Mesenteric fat pad (tissue), 1 donor: ENCODE data around the gene FGF2. TPM values are rescaled to one million over a fixed set of nuclear protein-coding genes. Genes with fewer than 3 reads are reported as not detected.
A peak's percentile ranks its signal among the peaks of the same experiment; 100 is the strongest.
"Not testable (repeated sequence)": the region's sequence is repeated elsewhere in the genome, so short reads cannot be mapped to it uniquely, and the experiment has no call there.

Experiments used
- DNase-seq: peaks from one replicate; pipeline ENCODE4 v3.0.0-alpha.2; 2020; ENCODE audit warnings: low spot score
- total RNA-seq: library from RNA; stranded (reverse); fragmentation: NEBNext Ultra II Directional; extraction: Animal tissue kit (Norgen Biotek cat#: 25700); gene quantifications from one replicate; pipeline ENCODE4 v1.2.1, GENCODE V29; 2021
- donor health status: DM: yes; HTN: yes; CAD: no.

Gene FGF2
- total RNA-seq, 1 donor from 2014 or later: 39.1 TPM

- DNase-seq: not testable (repeated sequence)
Measured at GRCh38 chr4:122812823-122813222, 13.8 kb upstream of the FGF2 start.

DNA sequence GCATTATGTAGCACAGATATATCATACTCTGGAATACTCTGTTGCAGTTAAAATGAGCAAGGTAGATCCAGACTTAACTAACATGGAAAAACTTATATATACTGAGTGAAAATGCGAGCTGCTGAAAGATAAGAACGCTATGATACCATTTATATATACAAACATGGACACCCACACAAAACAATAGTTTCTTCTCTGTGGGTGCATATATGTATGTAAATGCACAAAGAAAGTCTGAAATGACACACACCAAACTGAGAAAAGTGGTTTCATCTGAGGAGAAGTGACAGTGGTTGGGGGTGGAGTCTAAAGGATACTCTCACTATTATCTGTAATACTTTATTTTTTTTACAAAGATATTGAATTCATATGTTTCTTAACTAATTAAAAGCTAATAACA is 12.2 kb upstream of the FGF2 start:
- no peak for DNase-seq

- DNase-seq: no peak
Measured at GRCh38 chr4:122815248-122815647, 11.4 kb upstream of the FGF2 start.

DNA sequence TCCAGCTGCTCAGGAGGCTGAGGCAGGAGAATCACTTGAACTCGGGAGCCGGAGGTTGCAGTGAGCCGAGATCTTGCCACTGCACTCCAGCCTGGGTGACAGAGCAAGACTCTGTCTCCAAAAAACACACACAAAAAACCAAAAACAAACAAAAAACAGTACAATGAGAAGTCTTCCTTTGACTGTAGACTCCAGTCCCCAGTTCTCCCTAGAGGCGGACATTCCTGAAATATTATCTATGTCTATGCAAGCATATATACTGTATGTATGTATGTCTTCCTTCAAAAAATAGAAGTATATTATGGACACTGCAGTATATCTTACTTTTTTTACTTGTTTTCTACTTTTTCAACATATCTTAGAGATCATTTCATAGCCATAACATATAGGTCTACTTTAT is 10.2 kb upstream of the FGF2 start:
- no peak for DNase-seq

DNA sequence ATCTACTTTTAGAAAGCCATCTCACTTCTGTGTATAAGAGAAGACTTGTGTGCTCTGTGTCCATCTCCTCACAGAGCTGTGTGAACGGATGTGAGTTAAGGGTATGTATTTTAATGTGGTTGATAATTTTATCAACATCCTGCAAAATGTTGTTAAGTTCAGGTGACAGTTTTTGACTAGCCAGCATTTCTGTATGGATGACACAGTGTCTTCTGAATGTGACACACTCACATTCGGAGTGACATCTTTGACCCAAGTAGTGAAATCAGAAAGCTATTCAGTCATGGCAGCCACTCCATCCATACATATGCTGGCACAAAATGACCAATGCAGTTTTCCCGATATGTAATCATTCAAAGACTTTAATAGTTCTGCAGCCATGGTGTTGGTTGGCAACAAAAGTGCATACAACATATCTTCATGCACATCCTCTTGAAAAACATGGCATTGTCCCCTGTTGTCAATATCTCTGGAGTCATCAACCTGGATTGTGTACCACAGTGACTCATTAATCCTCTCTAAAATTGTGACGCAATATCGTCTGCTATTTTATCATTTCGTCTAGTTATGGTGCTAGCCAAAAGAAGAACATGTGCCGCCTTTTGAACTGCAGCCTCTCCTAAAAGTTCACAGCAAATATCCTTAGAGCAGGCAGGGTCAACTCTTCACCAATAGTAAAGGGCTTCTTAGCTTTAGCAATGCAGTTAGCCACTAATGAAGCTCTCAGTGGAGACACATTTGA is 6.8 kb upstream of the FGF2 start:
- no peak for DNase-seq

DNA sequence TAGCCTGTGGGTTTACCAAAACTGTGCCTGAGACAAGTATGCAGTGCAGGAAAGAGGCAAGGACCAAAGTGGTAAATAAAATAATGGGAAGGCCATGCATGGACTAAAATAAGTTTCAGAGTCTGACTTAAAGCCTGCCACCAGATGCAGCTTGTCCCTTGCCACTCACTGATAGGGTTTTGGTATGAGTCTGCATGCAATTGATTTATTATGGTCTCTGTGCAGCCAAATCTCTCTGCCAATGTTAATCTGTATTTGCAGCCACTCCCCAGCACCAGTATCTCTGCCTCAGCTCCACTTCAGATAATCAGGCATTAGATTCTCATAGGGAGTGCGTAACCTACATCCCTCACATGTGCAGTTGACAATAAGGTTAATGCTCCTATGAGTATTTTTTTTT is 5.5 kb upstream of the FGF2 start:
- no peak for DNase-seq

GRCh38 chr4:122822466-122822865 is 4.2 kb upstream of the FGF2 start:
- no peak for DNase-seq

DNA sequence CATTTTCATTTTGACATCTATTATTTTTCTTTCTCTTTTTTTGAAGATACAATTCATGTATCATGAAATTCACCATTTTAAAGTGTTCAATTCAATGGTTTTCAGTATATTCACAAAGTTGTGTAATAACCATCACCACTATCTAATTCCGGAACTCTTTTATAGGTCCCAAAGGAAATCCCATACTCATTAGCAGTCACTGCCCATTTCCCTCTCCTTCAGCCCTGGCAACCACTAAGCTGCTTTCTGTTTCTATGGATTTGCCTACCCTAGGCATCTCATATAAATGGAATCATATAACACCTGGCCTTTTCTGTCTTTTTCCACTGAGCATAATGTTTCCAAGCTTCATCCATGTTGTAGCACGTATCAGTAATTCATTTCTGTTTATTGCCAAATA is 3.2 kb upstream of the FGF2 start:
- DNase-seq: no peak

DNA sequence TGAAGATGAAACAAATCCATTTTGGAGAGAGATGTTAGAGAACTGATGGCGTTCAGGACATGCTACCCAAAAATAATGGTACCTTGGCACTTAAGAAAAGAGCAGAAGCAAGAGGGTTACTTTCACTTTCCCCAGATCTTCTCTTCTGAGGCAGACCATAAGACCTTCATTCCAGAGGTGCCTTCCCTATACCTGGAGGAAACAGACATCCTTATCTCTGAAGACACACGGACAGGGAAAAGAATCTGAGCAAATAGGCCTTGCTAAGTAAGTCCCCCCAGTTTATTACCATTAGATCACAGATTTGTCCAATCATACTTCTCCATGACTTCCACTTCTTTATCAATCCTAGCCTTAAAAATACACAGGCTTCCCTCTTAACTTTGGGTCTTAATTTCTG is 2.0 kb upstream of the FGF2 start:
- no peak for DNase-seq

- no peak for DNase-seq
Measured at GRCh38 chr4:122826079-122826527, 528 bp upstream of the FGF2 start.

- peak; percentile 90 for DNase-seq
Measured at GRCh38 chr4:122827258-122827878, 737 bp downstream of the FGF2 start.

GRCh38 chr4:122827879-122828601 is 1.4 kb downstream of the FGF2 start:
- no peak for DNase-seq

GRCh38 chr4:122830426-122831095 is 3.9 kb downstream of the FGF2 start:
- DNase-seq: no peak

DNA sequence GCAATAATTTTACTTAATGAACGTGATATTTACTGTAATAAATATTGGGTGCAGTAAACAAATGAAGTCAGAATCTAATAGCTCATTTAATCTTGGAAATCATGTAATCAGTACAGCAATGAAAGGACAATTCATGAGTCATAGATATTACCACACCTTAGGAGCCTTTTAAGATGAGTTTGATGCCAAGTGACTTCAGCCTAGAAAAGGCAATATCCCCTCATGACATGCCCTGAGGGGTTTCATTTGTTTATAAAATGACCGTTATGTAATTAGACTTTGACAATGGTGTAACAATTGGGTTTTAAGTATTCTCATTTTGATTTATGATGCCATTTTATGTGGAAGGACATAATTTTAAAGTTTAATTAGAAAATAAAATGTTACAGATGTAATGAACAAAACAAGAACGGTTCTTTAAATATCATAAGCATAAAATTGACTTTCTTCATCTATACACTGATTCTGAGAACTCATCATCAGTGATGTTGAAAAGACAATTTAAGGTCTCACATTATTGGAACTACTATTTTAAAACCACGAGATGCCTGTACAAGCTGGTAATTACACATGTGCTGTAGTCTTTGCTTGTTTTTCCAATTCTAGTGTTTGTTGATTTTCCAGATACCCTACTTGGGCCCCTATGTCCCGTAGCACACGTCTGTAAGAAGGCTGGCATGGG is 5.0 kb downstream of the FGF2 start:
- DNase-seq: no peak

DNA sequence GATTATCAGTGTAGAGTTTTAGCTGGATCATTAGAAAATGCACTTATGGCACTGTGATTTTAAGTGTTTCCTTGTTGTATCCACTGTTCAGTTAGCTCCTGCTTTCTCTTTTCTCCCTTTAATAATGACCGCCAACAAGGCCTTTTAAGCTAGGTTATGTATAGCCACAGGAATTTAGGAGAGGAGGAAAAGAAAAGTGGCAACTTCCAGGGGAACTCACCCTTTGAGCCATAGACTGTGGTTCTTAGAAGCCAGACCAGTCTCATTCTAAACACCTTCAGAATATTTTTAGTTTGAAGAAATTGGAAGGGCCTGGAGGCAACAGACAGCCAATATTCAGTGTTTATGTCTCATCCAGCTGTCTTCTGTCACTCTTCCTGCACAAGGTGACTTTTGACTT is 6.1 kb downstream of the FGF2 start:
- no peak for DNase-seq

DNA sequence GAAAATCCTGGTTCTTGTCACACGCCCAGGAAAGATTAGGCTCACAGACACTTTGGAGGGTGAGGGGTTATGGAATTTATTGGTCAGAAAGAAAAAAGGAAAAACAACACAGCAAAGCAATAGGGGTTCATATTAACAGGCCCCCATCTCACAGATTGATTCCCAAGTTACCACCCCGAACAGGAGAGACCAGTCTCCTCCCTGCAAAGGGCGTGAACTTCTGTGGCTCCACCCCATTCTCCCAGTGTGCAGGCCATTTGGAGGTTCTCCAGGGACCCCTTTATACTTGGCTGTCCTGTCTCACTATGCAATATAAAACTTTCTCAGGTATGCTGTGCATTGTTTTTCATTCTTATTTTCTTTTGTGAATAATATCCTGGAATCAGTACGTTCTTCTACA is 7.4 kb downstream of the FGF2 start:
- DNase-seq: no peak

GRCh38 chr4:122836941-122837340 is 10.3 kb downstream of the FGF2 start:
- no peak for DNase-seq

DNA sequence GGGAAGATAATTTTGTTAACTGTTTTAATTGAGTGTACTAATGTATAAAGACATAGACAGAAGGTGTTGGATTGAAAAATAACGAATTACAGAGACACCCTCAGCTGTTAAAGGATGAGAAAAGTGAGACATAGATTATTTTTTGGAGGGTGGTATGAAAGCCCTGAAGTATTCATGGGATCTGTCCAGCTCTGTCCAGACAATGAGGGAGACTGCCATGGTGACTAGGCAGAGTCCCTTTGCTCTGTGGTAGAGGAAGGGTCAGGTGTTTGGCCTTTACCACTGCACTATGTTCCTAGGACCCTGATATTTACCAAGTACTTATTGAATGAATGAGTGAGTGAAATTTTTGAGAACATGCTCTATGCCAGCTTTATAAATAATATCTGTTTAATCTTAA is 11.4 kb downstream of the FGF2 start:
- no peak for DNase-seq

GRCh38 chr4:122842392-122842791 is 15.8 kb downstream of the FGF2 start:
- DNase-seq: no peak

- no peak for DNase-seq
Measured at GRCh38 chr4:122842984-122843531, 16.4 kb downstream of the FGF2 start.

- not testable (repeated sequence) for DNase-seq
Measured at GRCh38 chr4:122844391-122844790, 17.8 kb downstream of the FGF2 start.
